NCI-H187 (cell line): ENCODE results near the gene ZSCAN25.
"Not testable (repeated sequence)": the region's sequence is repeated elsewhere in the genome, so short reads cannot be mapped to it uniquely, and the experiment has no call there.

Source experiments
- DNase-seq, 2 experiments: peaks; one replicate each; lab custom pipeline; 2025; lab: John Stamatoyannopoulos, UW

The ZSCAN25 gene

GRCh38 chr7:99645590-99645989 is 28.8 kb downstream of the ZSCAN25 start:
- DNase-seq: no peak

GRCh38 chr7:99648843-99649242 is 32.1 kb downstream of the ZSCAN25 start:
- no peak for DNase-seq

- DNase-seq: no peak
These were observed 34.5 kb downstream of the ZSCAN25 start for GRCh38 chr7:99651290-99651689.

DNA sequence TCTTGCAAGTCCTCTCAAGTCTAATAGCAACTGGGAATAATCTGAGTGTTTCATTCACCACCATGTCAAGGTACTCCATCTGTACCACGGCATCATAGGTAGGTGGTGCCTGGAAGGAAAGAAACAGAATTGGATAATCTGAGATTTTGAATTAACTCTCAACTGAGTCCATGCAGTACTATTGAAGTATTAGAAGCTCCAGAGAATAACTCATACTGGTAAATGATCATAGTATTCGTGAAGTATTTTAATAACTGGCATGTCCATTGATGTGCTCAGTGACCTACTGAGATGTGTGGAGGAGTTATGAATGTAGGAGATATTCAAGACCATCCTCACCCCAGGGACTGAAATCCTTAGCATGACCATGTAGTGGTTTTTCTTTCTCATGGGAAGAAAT is 35.9 kb downstream of the ZSCAN25 start:
- no peak for DNase-seq

DNA sequence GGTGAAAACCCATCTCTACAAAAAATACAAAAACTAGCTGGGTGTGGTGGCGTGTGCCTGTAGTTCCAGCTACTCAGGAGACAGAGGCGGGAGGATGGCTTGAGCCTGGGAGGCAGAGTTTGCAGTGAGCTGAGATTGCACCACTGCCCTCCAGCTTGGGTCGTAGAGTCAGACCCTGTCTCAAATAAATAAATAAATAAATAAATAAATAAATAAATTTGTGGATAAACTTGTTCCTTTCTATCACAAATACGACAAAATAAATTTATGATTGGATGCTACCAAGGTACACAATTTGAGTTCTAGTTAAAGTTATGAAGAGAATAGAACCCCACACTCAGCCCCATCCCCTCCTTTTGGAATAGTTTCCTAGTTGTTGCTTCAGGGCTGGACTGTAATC is 36.5 kb downstream of the ZSCAN25 start:
- not testable (repeated sequence) for DNase-seq

DNA sequence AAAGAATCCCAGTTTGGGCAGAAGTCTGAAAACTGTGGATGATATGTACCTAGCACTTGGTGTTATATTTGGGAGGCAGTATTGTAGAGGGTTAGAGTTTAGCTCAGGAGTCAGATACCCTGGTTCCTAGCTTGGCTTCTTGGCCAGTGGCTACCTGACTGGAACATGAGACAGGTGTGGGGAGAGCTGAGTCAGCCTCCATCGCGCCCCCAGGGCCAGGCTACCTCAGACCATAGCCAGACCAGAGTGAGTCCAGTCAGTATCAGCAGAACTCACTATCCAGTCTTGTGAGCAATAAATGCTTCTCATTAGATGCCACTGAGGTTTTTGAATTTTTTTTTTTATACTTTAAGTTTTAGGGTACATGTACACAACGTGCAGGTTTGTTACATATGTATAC is 37.0 kb downstream of the ZSCAN25 start:
- no peak for DNase-seq

- not testable (repeated sequence) for DNase-seq
These were observed 37.9 kb downstream of the ZSCAN25 start for GRCh38 chr7:99654626-99655025.

DNA sequence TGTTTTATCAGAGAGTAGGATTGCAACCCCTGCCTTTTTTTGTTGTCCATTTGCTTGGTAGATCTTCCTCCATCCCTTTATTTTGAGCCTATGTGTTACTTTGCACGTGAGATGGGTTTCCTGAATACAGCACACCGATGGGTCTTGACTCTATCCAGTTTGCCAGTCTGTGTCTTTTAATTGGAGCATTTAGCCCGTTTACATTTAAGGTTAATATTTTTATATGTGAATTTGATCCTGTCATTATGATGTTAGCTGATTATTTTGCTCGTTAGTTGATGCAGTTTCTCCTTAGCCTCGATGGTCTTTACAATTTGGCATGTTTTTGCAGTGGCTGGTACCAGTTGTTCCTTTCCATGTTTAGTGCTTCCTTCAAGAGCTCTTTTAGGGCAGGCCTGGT is 41.1 kb downstream of the ZSCAN25 start:
- DNase-seq: not testable (repeated sequence)

DNA sequence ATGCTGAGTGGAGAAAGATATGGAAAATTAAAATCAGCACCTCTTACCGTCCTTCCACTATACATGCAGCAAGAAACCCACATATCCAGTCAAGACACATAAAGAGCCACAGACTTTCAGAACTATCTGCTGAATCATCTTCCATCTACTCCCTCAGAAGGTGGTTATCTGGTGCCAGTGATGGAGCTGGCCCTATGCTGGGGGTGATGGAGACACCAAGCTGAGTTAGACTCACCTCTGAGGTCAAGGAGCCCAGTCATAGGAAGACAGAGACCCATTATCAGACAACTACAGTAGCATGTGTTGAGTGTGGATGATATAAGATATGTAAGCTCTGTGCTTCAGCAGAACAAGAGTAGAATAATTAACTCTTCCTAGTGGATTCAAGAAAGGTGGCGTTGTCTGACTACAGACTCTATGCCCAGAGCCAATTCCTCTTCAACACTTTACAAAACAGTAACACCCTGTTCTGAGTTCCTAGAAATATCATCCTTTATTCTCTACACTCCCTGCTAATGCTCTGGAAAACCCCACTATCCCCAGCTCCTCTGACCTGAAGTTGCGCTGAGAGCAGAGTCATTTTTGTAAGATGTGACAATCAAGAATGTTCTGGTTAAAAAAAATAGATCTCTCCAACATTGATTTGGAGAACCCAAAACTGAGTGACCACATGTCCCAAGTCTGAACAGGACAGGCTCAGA is 48.7 kb downstream of the ZSCAN25 start:
- DNase-seq: no peak

- DNase-seq: no peak
These were observed 49.3 kb downstream of the ZSCAN25 start for GRCh38 chr7:99666013-99666395.

DNA sequence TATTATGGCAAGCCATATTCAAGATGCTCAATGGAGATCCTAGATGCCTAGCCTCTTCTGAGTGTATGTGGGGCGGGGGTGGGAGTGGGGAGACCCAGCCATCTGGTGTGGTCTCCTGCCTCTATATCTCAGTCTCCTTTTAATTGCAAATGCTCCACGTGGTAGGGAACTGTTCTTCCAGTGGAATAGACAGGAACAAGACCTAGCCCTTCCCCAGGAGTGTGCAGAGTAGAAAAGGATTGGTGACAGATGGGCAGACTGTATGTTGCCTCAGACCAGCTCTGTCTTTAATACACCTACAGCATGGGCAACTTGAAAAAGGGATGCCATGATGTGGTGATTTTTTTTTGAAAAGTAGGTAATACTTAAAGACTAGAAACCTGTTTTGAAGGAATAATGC is 50.4 kb downstream of the ZSCAN25 start:
- DNase-seq: no peak

- no peak for DNase-seq
These were observed 51.8 kb downstream of the ZSCAN25 start for GRCh38 chr7:99668541-99668940.

- DNase-seq: no peak
These were observed 53.0 kb downstream of the ZSCAN25 start for GRCh38 chr7:99669782-99670181.

DNA sequence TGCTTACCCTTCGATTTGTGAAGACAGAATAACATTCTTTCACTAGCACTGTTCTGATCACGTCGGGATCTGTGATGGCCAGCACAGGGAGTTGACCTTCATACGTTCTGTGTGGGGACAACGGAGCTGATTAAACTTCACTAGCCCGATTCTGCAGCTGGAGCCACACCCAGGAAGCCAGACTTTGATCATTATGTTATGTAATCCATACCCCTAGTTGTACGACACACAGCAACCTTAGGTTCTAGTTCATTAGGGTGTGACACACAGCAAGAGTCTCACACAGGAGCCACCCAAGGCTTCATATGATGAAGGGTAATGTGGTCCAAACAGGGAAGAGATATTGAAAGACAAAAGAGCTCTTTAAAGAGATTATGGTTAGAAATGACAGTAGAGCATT is 55.8 kb downstream of the ZSCAN25 start:
- DNase-seq: no peak

DNA sequence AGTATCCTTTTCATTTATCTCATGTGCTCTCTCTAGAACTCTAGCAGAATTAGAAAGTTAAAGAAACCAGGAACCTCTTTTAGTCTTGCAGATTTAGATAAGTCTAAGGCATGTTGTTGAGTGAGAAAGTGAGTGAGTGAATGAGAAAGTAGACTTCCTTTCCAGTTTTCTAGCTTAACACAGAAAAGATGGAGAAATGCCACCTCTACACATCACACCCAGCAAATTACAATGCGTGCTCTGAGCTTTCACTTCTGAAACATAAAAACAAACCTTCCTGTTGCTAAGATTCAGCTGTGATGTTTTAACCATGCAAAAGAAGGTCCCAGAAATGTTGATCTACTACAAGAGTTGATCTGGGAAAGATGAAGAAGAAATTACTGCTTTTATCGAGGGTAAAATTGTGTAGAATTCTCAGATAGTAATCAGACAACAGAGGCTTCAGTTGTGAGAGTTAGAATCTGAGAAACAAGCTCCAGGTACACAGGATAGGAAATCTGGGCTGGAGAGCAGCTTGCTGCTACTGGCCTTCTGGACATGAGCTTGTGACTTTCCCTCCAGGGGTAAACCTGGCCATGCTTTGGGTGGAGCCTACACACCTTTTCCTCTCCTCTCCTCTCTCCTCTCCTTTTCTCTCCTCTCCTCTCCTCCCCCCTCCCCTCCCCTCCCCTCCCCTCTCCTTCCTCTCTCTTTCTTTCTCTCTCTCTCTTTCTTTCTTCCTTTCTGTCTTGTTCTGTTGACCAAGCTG is 58.4 kb downstream of the ZSCAN25 start:
- DNase-seq: no peak

GRCh38 chr7:99677013-99677647 is 60.4 kb downstream of the ZSCAN25 start:
- DNase-seq: no peak

- no peak for DNase-seq
These were observed 60.9 kb downstream of the ZSCAN25 start for GRCh38 chr7:99677648-99678045.

- DNase-seq: no peak
These were observed 62.3 kb downstream of the ZSCAN25 start for GRCh38 chr7:99679032-99679399.

- DNase-seq: no peak
These were observed 62.9 kb downstream of the ZSCAN25 start, which contains the start of gene CYP3A5 for GRCh38 chr7:99679400-99680191. Gene CYP3A5, minus strand, starts transcription at chr7:99679996. Its CDS starts 100 bp downstream, at chr7:99679896.
